GM19351 (cell line): Measurements from ENCODE around the gene APEH.

Experiments used
- ATAC-seq: cut with Tn5 transposase; IDR thresholded peaks from one replicate; pipeline ENCODE4 v1.9.1; 2021; ENCODE audit warnings: mild to moderate bottlenecking, moderate library complexity; ENCODE audit not compliant: unreplicated experiment

The APEH gene

GRCh38 chr3:49650177-49650576, 24.0 kb upstream of the APEH start:
- no peak for ATAC-seq

GRCh38 chr3:49650637-49651036, 23.5 kb upstream of the APEH start:
- no peak for ATAC-seq

GRCh38 chr3:49652218-49652902, 21.8 kb upstream of the APEH start:
- no peak for ATAC-seq

- no peak for ATAC-seq
Measured at GRCh38 chr3:49652903-49653415, 21.2 kb upstream of the APEH start.

GRCh38 chr3:49653621-49654020, 20.5 kb upstream of the APEH start:
- ATAC-seq = no peak

GRCh38 chr3:49654176-49654825, 19.9 kb upstream of the APEH start:
- ATAC-seq = no peak

GRCh38 chr3:49654955-49655556, 19.1 kb upstream of the APEH start:
- no peak for ATAC-seq

- ATAC-seq = no peak
Measured at GRCh38 chr3:49655731-49656285, 18.3 kb upstream of the APEH start.

- no peak for ATAC-seq
Measured at GRCh38 chr3:49656541-49657112, 17.5 kb upstream of the APEH start.

- no peak for ATAC-seq
Measured at GRCh38 chr3:49657208-49657915, 16.8 kb upstream of the APEH start.

GRCh38 chr3:49658711-49659110, 15.4 kb upstream of the APEH start:
- no peak for ATAC-seq

GRCh38 chr3:49659756-49660155, 14.4 kb upstream of the APEH start:
- no peak for ATAC-seq

- ATAC-seq = no peak
Measured at GRCh38 chr3:49661281-49661680, 12.9 kb upstream of the APEH start.

- ATAC-seq = no peak
Measured at GRCh38 chr3:49662021-49662420, 12.1 kb upstream of the APEH start.

GRCh38 chr3:49662720-49663413, 11.3 kb upstream of the APEH start:
- ATAC-seq = no peak

GRCh38 chr3:49663831-49664230, 10.3 kb upstream of the APEH start:
- ATAC-seq = no peak

GRCh38 chr3:49664300-49664699, 9.9 kb upstream of the APEH start:
- no peak for ATAC-seq

- no peak for ATAC-seq
Measured at GRCh38 chr3:49665822-49666519, 8.2 kb upstream of the APEH start.

GRCh38 chr3:49666592-49666991, 7.6 kb upstream of the APEH start:
- no peak for ATAC-seq
